ENCODE measurements around the gene TANGO6. TPM values are rescaled to one million over a fixed set of nuclear protein-coding genes. Genes with fewer than 3 reads are reported as not detected.

Gene TANGO6
- total RNA-seq, 2 donors from 2014 or later: 9.6 to 15.3 TPM

DNA sequence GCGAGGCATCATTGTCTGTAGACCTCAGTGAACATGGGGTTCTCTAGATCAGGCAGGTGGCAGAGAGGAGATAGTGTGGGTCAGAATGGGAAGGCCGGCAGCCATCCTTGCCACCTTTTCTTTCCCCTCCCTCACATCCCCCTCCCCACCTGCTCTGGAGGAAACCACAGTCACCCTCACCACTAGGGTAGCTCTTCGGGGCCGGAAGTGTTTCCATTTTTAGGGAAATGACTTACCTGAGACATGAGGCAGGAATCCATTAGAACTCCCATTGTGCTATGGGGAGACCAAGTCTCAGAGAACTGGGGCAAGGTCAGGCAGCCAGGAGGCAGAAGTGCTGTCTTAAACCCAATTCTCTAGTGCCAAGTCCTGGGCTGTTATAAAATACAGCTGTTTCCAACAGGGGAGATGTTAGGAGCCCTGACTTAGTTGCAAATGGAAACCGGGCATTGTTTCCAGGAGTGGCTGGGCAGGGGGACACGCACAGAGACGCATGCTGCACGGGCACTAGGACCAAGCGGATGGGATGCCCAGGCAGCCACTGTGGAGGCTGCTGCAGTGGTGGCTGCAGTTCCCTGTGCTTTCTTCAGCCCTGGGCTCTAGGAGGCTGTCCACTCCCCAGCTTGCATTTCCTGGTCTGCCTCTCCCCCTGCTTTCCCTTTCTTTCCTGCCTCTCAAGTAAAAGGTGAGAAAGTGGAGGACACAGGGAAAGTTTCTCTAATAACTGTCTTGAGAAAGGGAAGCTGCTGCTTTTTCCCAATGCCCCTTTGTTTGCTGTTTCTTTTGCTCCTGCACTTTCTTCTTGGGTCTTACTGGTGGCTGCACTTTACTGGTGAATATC, 265.0 kb downstream of the TANGO6 start:
- H3K9me3 ChIP-seq (ENCODE audit: control insufficient read depth, low read length): no peaks in the 10 kb centered on the region
- no peak overlapping the region for H3K9ac ChIP-seq (ENCODE audit: extremely low read depth, low read length, poor library complexity, severe bottlenecking)
- no peak overlapping the region for H3K27ac ChIP-seq (ENCODE audit: low read depth, low read length)
- no peaks in the 10 kb centered on the region for H3K4me1 ChIP-seq (ENCODE audit: control insufficient read depth, insufficient read depth, low read length)
- 24 to 42% methylated on average over 5 to 9 of the region's 9 CpGs for WGBS, 2 experiments (ENCODE audit: insufficient coverage in 1 of 2, insufficient read length in 1 of 2)
- H3K36me3 ChIP-seq (ENCODE audit: control insufficient read depth, insufficient read depth, low read length): no peaks in the 10 kb centered on the region
- TF ChIP-seq, protein P1, sequence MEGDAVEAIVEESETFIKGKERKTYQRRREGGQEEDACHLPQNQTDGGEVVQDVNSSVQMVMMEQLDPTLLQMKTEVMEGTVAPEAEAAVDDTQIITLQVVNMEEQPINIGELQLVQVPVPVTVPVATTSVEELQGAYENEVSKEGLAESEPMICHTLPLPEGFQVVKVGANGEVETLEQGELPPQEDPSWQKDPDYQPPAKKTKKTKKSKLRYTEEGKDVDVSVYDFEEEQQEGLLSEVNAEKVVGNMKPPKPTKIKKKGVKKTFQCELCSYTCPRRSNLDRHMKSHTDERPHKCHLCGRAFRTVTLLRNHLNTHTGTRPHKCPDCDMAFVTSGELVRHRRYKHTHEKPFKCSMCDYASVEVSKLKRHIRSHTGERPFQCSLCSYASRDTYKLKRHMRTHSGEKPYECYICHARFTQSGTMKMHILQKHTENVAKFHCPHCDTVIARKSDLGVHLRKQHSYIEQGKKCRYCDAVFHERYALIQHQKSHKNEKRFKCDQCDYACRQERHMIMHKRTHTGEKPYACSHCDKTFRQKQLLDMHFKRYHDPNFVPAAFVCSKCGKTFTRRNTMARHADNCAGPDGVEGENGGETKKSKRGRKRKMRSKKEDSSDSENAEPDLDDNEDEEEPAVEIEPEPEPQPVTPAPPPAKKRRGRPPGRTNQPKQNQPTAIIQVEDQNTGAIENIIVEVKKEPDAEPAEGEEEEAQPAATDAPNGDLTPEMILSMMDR (conservative IDR thresholded peaks at IDR 0.05): peak; percentile 39
- Mint-ChIP-seq H3K27ac (no peak overlapping the region), H3K36me3 (ENCODE audit: low read depth) (peaks cover 18% of the 10 kb centered on the region), H3K9me3 (no peaks in the 10 kb centered on the region), H3K4me1 (peaks cover 23% of the 10 kb centered on the region), H3K4me3 (peak overlapping the region; percentile 70), H3K27me3 (ENCODE audit: insufficient read depth) (peaks cover 53% of the 10 kb centered on the region)
- H3K4me3 ChIP-seq (ENCODE audit: low read length): peak overlapping the region; percentile 69
- peaks cover 42% of the 10 kb centered on the region for H3K27me3 ChIP-seq (ENCODE audit: control insufficient read depth, insufficient read depth, low read length, poor library complexity, severe bottlenecking)
- peak; percentile 83 for DNase-seq

DNA sequence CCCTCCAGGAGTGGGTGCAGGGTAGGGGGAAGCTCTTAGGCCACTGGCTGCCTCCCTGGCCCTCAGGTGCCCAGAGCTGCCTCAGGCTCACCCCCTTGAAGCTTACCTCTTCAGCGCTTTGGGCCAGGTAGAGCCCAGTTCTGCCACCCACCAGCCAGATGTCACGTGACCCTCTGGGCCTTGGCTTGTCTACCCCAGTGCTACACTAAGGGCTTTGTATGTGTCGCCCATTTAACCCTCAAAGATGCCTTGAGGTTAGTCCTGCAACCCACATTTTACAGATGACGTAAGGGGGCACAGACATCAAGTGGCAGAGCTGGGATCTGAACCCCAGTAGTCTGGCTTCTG, 265.5 kb downstream of the TANGO6 start:
- H3K4me1 ChIP-seq (ENCODE audit: control insufficient read depth, insufficient read depth, low read length): no peaks in the 10 kb centered on the region
- TF ChIP-seq, protein P1 (conservative IDR thresholded peaks at IDR 0.05): no peak
- H3K27me3 Mint-ChIP-seq (ENCODE audit: insufficient read depth): peaks cover 47% of the 10 kb centered on the region
- no peak for DNase-seq
- no peaks in the 10 kb centered on the region for H3K9me3 Mint-ChIP-seq
- H3K27ac Mint-ChIP-seq: no peak overlapping the region
- no peaks in the 10 kb centered on the region for H3K36me3 ChIP-seq (ENCODE audit: control insufficient read depth, insufficient read depth, low read length)
- 84 to 90% methylated on average over 4 of the region's 4 CpGs for WGBS, 2 experiments (ENCODE audit: insufficient coverage in 1 of 2, insufficient read length in 1 of 2)
- peaks cover 18% of the 10 kb centered on the region for H3K36me3 Mint-ChIP-seq (ENCODE audit: low read depth)
- H3K9me3 ChIP-seq (ENCODE audit: control insufficient read depth, low read length): no peaks in the 10 kb centered on the region
- no peak overlapping the region for H3K9ac ChIP-seq (ENCODE audit: extremely low read depth, low read length, poor library complexity, severe bottlenecking)
- no peak overlapping the region for H3K27ac ChIP-seq (ENCODE audit: low read depth, low read length)
- H3K27me3 ChIP-seq (ENCODE audit: control insufficient read depth, insufficient read depth, low read length, poor library complexity, severe bottlenecking): peaks cover 37% of the 10 kb centered on the region
- no peak overlapping the region for H3K4me3 ChIP-seq (ENCODE audit: low read length)
- no peak overlapping the region for H3K4me3 Mint-ChIP-seq
- H3K4me1 Mint-ChIP-seq: peaks cover 26% of the 10 kb centered on the region

DNA sequence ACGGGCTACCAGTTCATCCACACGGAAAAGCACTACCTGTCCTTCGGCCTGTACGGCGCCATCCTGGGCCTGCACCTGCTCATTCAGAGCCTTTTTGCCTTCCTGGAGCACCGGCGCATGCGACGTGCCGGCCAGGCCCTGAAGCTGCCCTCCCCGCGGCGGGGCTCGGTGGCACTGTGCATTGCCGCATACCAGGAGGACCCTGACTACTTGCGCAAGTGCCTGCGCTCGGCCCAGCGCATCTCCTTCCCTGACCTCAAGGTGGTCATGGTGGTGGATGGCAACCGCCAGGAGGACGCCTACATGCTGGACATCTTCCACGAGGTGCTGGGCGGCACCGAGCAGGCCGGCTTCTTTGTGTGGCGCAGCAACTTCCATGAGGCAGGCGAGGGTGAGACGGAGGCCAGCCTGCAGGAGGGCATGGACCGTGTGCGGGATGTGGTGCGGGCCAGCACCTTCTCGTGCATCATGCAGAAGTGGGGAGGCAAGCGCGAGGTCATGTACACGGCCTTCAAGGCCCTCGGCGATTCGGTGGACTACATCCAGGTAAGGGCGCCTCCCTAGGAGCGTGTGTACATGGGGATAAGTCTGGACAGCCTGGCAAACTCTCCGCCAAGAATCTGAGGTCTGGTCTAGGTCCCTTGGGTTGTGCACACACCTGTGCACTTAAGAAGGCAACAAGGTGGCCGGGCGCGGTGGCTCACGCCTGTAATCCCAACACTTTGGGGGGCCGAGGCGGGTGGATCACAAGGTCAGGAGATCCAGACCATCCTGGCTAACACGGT, 266.3 kb downstream of the TANGO6 start:
- Histone ChIP-seq H3K27ac (ENCODE audit: low read depth, low read length) (no peak overlapping the region), H3K27me3 (ENCODE audit: control insufficient read depth, insufficient read depth, low read length, poor library complexity, severe bottlenecking) (peaks cover 31% of the 10 kb centered on the region), H3K36me3 (ENCODE audit: control insufficient read depth, insufficient read depth, low read length) (peaks cover 2% of the 10 kb centered on the region), H3K9me3 (ENCODE audit: control insufficient read depth, low read length) (no peaks in the 10 kb centered on the region), H3K4me1 (ENCODE audit: control insufficient read depth, insufficient read depth, low read length) (peaks cover 5% of the 10 kb centered on the region), H3K9ac (ENCODE audit: extremely low read depth, low read length, poor library complexity, severe bottlenecking) (no peak overlapping the region), H3K4me3 (ENCODE audit: low read length) (no peak overlapping the region)
- DNase-seq: peak; percentile 40
- WGBS, 2 experiments (ENCODE audit: insufficient coverage in 1 of 2, insufficient read length in 1 of 2): 95% methylated on average over 33 to 45 of the region's 48 CpGs
- H3K4me1 Mint-ChIP-seq: peaks cover 28% of the 10 kb centered on the region
- H3K27ac Mint-ChIP-seq: no peak overlapping the region
- peaks cover 22% of the 10 kb centered on the region for H3K36me3 Mint-ChIP-seq (ENCODE audit: low read depth)
- H3K4me3 Mint-ChIP-seq: no peak overlapping the region
- H3K9me3 Mint-ChIP-seq: no peaks in the 10 kb centered on the region
- peaks cover 42% of the 10 kb centered on the region for H3K27me3 Mint-ChIP-seq (ENCODE audit: insufficient read depth)
- TF ChIP-seq, protein P1 (conservative IDR thresholded peaks at IDR 0.05): no peak
